DND-41 (cell line): ENCODE results near the gene PRKCE.

Source experiments
- ATAC-seq: fragments of 200-7000 bp; cut with Tn5 transposase; 3 replicates; pipeline ENCODE4 v1.9.1; 2021; ENCODE audit warnings: low read depth; ENCODE audit not compliant: insufficient read depth
- DNase-seq: peaks from one replicate; pipeline ENCODE4 v3.0.0-alpha.2; 2020
- H2AFZ ChIP-seq: 2 replicates; pipeline ENCODE4 v1.6.0; 2012; ENCODE audit warnings: low read depth, low read length
- H3K27ac ChIP-seq: 2 replicates; pipeline ENCODE4 v1.5.1; 2012; ENCODE audit warnings: low read length, inconsistent platforms
- H3K27me3 ChIP-seq: fragments of 200-600 bp; sonication (generic); 2 replicates; pipeline ENCODE4 v1.6.0; 2012; ENCODE audit warnings: low read length, mild to moderate bottlenecking, inconsistent platforms; ENCODE audit not compliant: insufficient read depth, poor library complexity
- H3K36me3 ChIP-seq: 2 replicates; pipeline ENCODE4 v1.5.1; 2012; ENCODE audit warnings: low read length, inconsistent platforms; ENCODE audit not compliant: insufficient read depth
- H3K4me1 ChIP-seq: 2 replicates; pipeline ENCODE4 v1.5.1; 2012; ENCODE audit warnings: mild to moderate bottlenecking, low read length; ENCODE audit not compliant: insufficient read depth
- H3K4me2 ChIP-seq: 2 replicates; pipeline ENCODE4 v1.6.0; 2012; ENCODE audit warnings: mild to moderate bottlenecking, moderate library complexity, low read length, inconsistent platforms; ENCODE audit not compliant: insufficient read depth
- H3K4me3 ChIP-seq, 2 experiments: fragments of 200-600 bp in 1 of 2; shearing (Covaris generic) in 1 of 2; 2 replicates each; pipeline ENCODE4 v1.5.1; 2012 to 2016; ENCODE audit warnings: inconsistent platforms in 2 of 2, low read length in 2 of 2, mild to moderate bottlenecking in 2 of 2, low read depth in 1 of 2, moderate library complexity in 1 of 2
- H3K79me2 ChIP-seq: 2 replicates; pipeline ENCODE4 v1.6.0; 2012; ENCODE audit warnings: low read length, inconsistent platforms; ENCODE audit not compliant: insufficient read depth
- H3K9ac ChIP-seq: 2 replicates; pipeline ENCODE4 v1.6.0; 2012; ENCODE audit warnings: low read depth, mild to moderate bottlenecking, inconsistent platforms, low read length, moderate library complexity
- H3K9me3 ChIP-seq: 2 replicates; pipeline ENCODE4 v1.5.1; 2012; ENCODE audit warnings: low read length, moderate library complexity, mild to moderate bottlenecking, inconsistent platforms; ENCODE audit not compliant: insufficient read depth, severe bottlenecking
- H4K20me1 ChIP-seq: 2 replicates; pipeline ENCODE4 v1.6.0; 2012; ENCODE audit warnings: low read length; ENCODE audit not compliant: insufficient read depth
- CTCF ChIP-seq: IDR thresholded peaks from 2 replicates; pipeline ENCODE4 v1.5.1; 2012; ENCODE audit warnings: borderline replicate concordance, low read length, moderate library complexity, mild to moderate bottlenecking; ENCODE audit not compliant: poor library complexity, severe bottlenecking; ENCODE audit errors: extremely low read depth
- EZH2 ChIP-seq: IDR thresholded peaks from 3 replicates; pipeline ENCODE4 v1.6.1; 2012; ENCODE audit warnings: borderline replicate concordance, low read depth, mild to moderate bottlenecking, moderate library complexity, low read length, inconsistent platforms; ENCODE audit not compliant: severe bottlenecking

The PRKCE gene

GRCh38 chr2:46067062-46067461 is 415.6 kb downstream of the PRKCE start:
- Histone ChIP-seq H3K9ac (no peak overlapping the region), H3K9me3 (no peaks in the 10 kb centered on the region), H3K4me3 (no peak overlapping the region), H3K4me1 (0 out of 2 replicates have a peak, but pooled peaks cover 5% of the 10 kb centered on the region), H3K27me3 (no peaks in the 10 kb centered on the region), H2AFZ (no peak overlapping the region), H3K79me2 (no peaks in the 10 kb centered on the region), H3K27ac (no peak overlapping the region), H4K20me1 (no peaks in the 10 kb centered on the region), H3K36me3 (no peaks in the 10 kb centered on the region), H3K4me2 (no peak overlapping the region)
- DNase-seq: no peak
- TF ChIP-seq EZH2 (no peak), CTCF (no peak)
- no peak for ATAC-seq

- Histone ChIP-seq H3K4me2 (no peak overlapping the region), H3K9me3 (no peaks in the 10 kb centered on the region), H3K4me3 (no peak overlapping the region), H3K27ac (no peak overlapping the region), H3K9ac (no peak overlapping the region), H3K36me3 (no peaks in the 10 kb centered on the region), H4K20me1 (no peaks in the 10 kb centered on the region), H3K79me2 (no peaks in the 10 kb centered on the region), H2AFZ (no peak overlapping the region), H3K27me3 (no peaks in the 10 kb centered on the region), H3K4me1 (0 out of 2 replicates have a peak, but pooled peaks cover 5% of the 10 kb centered on the region)
- DNase-seq (no peak), ATAC-seq (no peak)
- TF ChIP-seq EZH2: no peak
- no peak for TF ChIP-seq CTCF
These were observed 416.2 kb downstream of the PRKCE start for GRCh38 chr2:46067501-46068305.

GRCh38 chr2:46068636-46069035 is 417.2 kb downstream of the PRKCE start:
- H3K4me3 ChIP-seq: no peak overlapping the region
- H3K27me3 ChIP-seq: no peaks in the 10 kb centered on the region
- no peak overlapping the region for H3K27ac ChIP-seq
- H3K4me1 ChIP-seq: 0 out of 2 replicates have a peak, but pooled peaks cover 5% of the 10 kb centered on the region
- H3K79me2 ChIP-seq: no peaks in the 10 kb centered on the region
- H3K4me2 ChIP-seq: no peak overlapping the region
- H3K9ac ChIP-seq: no peak overlapping the region
- no peak overlapping the region for H2AFZ ChIP-seq
- no peaks in the 10 kb centered on the region for H3K9me3 ChIP-seq
- no peak for TF ChIP-seq EZH2
- TF ChIP-seq CTCF: no peak
- DNase-seq (no peak), ATAC-seq (no peak)
- no peaks in the 10 kb centered on the region for H4K20me1 ChIP-seq
- no peaks in the 10 kb centered on the region for H3K36me3 ChIP-seq
